Astrocyte (in vitro differentiated cells and primary cell): Measurements from ENCODE around the gene KRT26. TPM values are rescaled to one million over a fixed set of nuclear protein-coding genes. Genes with fewer than 3 reads are reported as not detected.

ENCODE experiments used
- DNase-seq: peaks from one replicate; pipeline ENCODE4 v3.0.0-alpha.2; 2010; ENCODE audit warnings: low read depth
- FAIRE-seq: peaks from 2 replicates; lab custom pipeline; 2011; peaks lifted over from hg19 to GRCh38; lab: Jason Lieb, UNC
- H2AFZ ChIP-seq: 2 replicates; pipeline ENCODE4 v1.6.0; 2012; ENCODE audit warnings: low read depth, low read length, inconsistent platforms
- H3K27ac ChIP-seq: 2 replicates; pipeline ENCODE4 v1.5.1; 2011; ENCODE audit warnings: low read depth, low read length, inconsistent platforms
- H3K27me3 ChIP-seq: 2 replicates; pipeline ENCODE4 v1.6.0; 2011; ENCODE audit warnings: low read length, inconsistent platforms; ENCODE audit not compliant: insufficient read depth
- H3K36me3 ChIP-seq: 2 replicates; pipeline ENCODE4 v1.5.1; 2011; ENCODE audit warnings: low read length, inconsistent platforms; ENCODE audit not compliant: insufficient read depth
- H3K4me1 ChIP-seq: 2 replicates; pipeline ENCODE4 v1.5.1; 2011; ENCODE audit warnings: low read length, inconsistent platforms; ENCODE audit not compliant: insufficient read depth
- H3K4me2 ChIP-seq: 2 replicates; pipeline ENCODE4 v1.6.0; 2012; ENCODE audit warnings: low read length, inconsistent platforms
- H3K4me3 ChIP-seq: 2 replicates; pipeline ENCODE4 v1.5.1; 2011; ENCODE audit warnings: low read depth, mild to moderate bottlenecking, low read length, inconsistent platforms; ENCODE audit not compliant: insufficient read depth
- H3K79me2 ChIP-seq: 2 replicates; pipeline ENCODE4 v1.6.0; 2012; ENCODE audit warnings: mild to moderate bottlenecking, low read length, inconsistent platforms; ENCODE audit not compliant: insufficient read depth
- H3K9ac ChIP-seq: 2 replicates; pipeline ENCODE4 v1.6.0; 2012; ENCODE audit warnings: mild to moderate bottlenecking, low read length, inconsistent platforms
- H3K9me3 ChIP-seq: 2 replicates; pipeline ENCODE4 v1.5.1; 2012; ENCODE audit warnings: low read depth, mild to moderate bottlenecking, low read length, inconsistent platforms; ENCODE audit not compliant: insufficient read depth
- H4K20me1 ChIP-seq: 2 replicates; pipeline ENCODE4 v1.6.0; 2012; ENCODE audit warnings: low read length, inconsistent platforms; ENCODE audit not compliant: insufficient read depth
- H3K27ac Mint-ChIP-seq: one replicate; pipeline ENCODE4 v1.8.0; 2021; ENCODE audit warnings: mild to moderate bottlenecking, mixed read lengths; ENCODE audit not compliant: unreplicated experiment
- H3K27me3 Mint-ChIP-seq: one replicate; pipeline ENCODE4 v1.8.0; 2021; ENCODE audit warnings: low read depth, mixed read lengths; ENCODE audit not compliant: unreplicated experiment
- H3K36me3 Mint-ChIP-seq: one replicate; pipeline ENCODE4 v1.8.0; 2021; ENCODE audit warnings: low read depth, mixed read lengths; ENCODE audit not compliant: unreplicated experiment
- H3K4me1 Mint-ChIP-seq: one replicate; pipeline ENCODE4 v1.8.0; 2021; ENCODE audit warnings: low read depth, mixed read lengths; ENCODE audit not compliant: unreplicated experiment
- H3K4me3 Mint-ChIP-seq: one replicate; pipeline ENCODE4 v1.8.0; 2021; ENCODE audit warnings: mild to moderate bottlenecking, moderate library complexity, mixed read lengths; ENCODE audit not compliant: unreplicated experiment
- H3K9me3 Mint-ChIP-seq: one replicate; pipeline ENCODE4 v1.8.0; 2021; ENCODE audit warnings: mild to moderate bottlenecking, mixed read lengths; ENCODE audit not compliant: unreplicated experiment
- CTCF ChIP-seq: IDR thresholded peaks from 2 replicates; pipeline ENCODE4 v1.5.1; 2011; ENCODE audit warnings: low read depth, mild to moderate bottlenecking, inconsistent platforms, low read length, moderate library complexity; ENCODE audit not compliant: insufficient read depth
- EZH2 ChIP-seq: IDR thresholded peaks from 2 replicates; pipeline ENCODE4 v1.6.1; 2012; ENCODE audit warnings: mild to moderate bottlenecking, low read length, inconsistent platforms; ENCODE audit not compliant: insufficient read depth
- total RNA-seq: library from RNA; stranded (reverse); gene quantifications from 2 replicates; pipeline ENCODE4 v1.2.1, GENCODE V29; 2021

The KRT26 gene
- total RNA-seq, 1 donor from 2014 or later: not detected

GRCh38 chr17:40796846-40797245, 24.8 kb upstream of the KRT26 start:
- Mint-ChIP-seq H3K4me3 (no peak overlapping the region), H3K27me3 (peaks cover 21% of the 10 kb centered on the region), H3K36me3 (no peaks in the 10 kb centered on the region), H3K27ac (no peak overlapping the region), H3K9me3 (no peaks in the 10 kb centered on the region), H3K4me1 (no peaks in the 10 kb centered on the region)
- no peaks in the 10 kb centered on the region for H3K9me3 ChIP-seq
- DNase-seq (no peak), FAIRE-seq (no peak)
- no peak overlapping the region for H3K9ac ChIP-seq
- H3K4me2 ChIP-seq: no peak overlapping the region
- H3K27ac ChIP-seq: no peak overlapping the region
- H3K79me2 ChIP-seq: no peaks in the 10 kb centered on the region
- no peaks in the 10 kb centered on the region for H4K20me1 ChIP-seq
- no peak overlapping the region for H3K4me3 ChIP-seq
- H3K4me1 ChIP-seq: no peaks in the 10 kb centered on the region
- H3K36me3 ChIP-seq: no peaks in the 10 kb centered on the region
- TF ChIP-seq CTCF: no peak
- no peak for TF ChIP-seq EZH2
- H3K27me3 ChIP-seq: peaks cover 42% of the 10 kb centered on the region
- no peak overlapping the region for H2AFZ ChIP-seq

- Histone ChIP-seq H3K4me2 (no peak overlapping the region), H2AFZ (no peak overlapping the region), H3K27me3 (peaks cover 29% of the 10 kb centered on the region), H3K36me3 (no peaks in the 10 kb centered on the region), H3K4me1 (no peaks in the 10 kb centered on the region), H3K9me3 (no peaks in the 10 kb centered on the region), H3K27ac (no peak overlapping the region), H4K20me1 (no peaks in the 10 kb centered on the region), H3K9ac (no peak overlapping the region), H3K4me3 (no peak overlapping the region), H3K79me2 (no peaks in the 10 kb centered on the region)
- no peak overlapping the region for H3K4me3 Mint-ChIP-seq
- H3K9me3 Mint-ChIP-seq: no peaks in the 10 kb centered on the region
- TF ChIP-seq EZH2 (no peak), CTCF (no peak)
- H3K4me1 Mint-ChIP-seq: no peaks in the 10 kb centered on the region
- FAIRE-seq (no peak), DNase-seq (no peak)
- no peak overlapping the region for H3K27ac Mint-ChIP-seq
- no peaks in the 10 kb centered on the region for H3K36me3 Mint-ChIP-seq
- peaks cover 21% of the 10 kb centered on the region for H3K27me3 Mint-ChIP-seq
These were observed 23.1 kb upstream of the KRT26 start for GRCh38 chr17:40795019-40795667.

GRCh38 chr17:40794466-40794865, 22.5 kb upstream of the KRT26 start:
- Mint-ChIP-seq H3K9me3 (no peaks in the 10 kb centered on the region), H3K4me3 (no peak overlapping the region), H3K27me3 (peaks cover 21% of the 10 kb centered on the region), H3K36me3 (no peaks in the 10 kb centered on the region), H3K27ac (no peak overlapping the region), H3K4me1 (no peaks in the 10 kb centered on the region)
- Histone ChIP-seq H4K20me1 (no peaks in the 10 kb centered on the region), H3K9ac (no peak overlapping the region), H3K79me2 (no peaks in the 10 kb centered on the region), H3K4me3 (no peak overlapping the region), H3K9me3 (no peaks in the 10 kb centered on the region), H3K4me2 (no peak overlapping the region), H3K4me1 (no peaks in the 10 kb centered on the region), H3K27ac (no peak overlapping the region), H2AFZ (no peak overlapping the region), H3K36me3 (no peaks in the 10 kb centered on the region), H3K27me3 (peaks cover 26% of the 10 kb centered on the region)
- FAIRE-seq: no peak
- no peak for DNase-seq
- TF ChIP-seq CTCF: no peak
- no peak for TF ChIP-seq EZH2
